Astrocyte of the hippocampus (primary cell): ENCODE data around the gene MTMR12.
A peak's percentile ranks its signal among the peaks of the same experiment; 100 is the strongest.
"Not testable (repeated sequence)": the region's sequence is repeated elsewhere in the genome, so short reads cannot be mapped to it uniquely, and the experiment has no call there.

Experiments used
- DNase-seq: peaks from one replicate; pipeline ENCODE4 v3.0.0; 2011; ENCODE audit warnings: low read depth, low spot score

The MTMR12 gene

DNA sequence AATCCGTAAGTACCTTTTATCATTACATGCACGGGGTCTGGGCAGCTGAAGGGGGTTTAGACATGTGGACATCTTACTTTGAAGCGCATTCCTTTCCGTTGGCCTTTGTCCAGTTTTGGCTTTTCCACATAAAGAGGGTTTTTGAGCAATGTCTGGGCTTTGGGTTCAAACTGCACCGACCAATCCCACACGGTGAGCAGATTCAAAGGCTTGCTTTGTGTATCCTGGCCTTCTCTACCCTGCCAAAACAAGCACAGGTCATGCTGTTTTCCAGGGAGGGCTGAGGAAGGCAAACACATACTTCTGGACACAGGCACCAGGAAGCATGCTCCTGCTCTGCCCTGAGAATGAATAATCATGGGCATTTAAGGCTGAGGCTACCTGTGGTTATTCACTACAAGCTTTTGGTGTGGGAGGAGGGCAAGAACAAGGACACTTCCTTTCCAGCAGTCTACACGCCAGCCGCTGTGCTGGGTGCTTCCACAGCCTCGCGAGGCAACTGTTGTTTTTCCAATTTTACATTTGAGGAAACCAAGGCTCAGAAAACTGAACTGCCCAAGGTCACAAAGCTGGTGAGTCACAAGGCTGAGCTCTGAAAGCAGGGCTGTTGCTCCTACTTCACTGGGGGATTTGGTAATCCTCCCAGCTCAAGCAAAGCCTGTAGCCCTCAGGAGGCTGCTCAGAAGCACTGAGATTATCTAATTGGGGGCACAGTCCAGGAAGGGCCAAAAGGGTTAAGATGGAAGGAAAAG, 78.9 kb downstream of the MTMR12 start:
- peak; percentile 96 for DNase-seq

DNA sequence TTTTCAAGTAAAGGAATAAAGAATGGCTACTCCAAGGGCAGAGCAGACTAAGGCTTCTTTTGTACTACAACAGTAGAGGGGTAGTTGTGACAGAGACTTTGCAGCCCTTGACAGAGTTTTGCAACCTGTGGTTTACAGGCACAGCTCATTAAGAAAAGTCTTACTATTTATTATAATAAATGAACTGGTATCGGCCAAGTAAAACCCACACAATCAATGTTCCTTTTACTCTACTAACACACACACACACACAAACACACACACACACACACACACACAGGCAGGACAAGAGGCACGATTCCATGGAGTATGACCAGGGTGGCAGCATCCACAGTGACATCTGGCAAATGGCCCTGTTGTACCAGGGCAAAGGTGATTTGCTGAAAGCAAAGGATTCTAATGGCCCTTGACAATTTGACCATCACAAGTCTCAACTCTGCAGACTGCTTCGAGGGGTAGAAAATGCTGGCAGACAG, 79.5 kb downstream of the MTMR12 start:
- no peak for DNase-seq

DNA sequence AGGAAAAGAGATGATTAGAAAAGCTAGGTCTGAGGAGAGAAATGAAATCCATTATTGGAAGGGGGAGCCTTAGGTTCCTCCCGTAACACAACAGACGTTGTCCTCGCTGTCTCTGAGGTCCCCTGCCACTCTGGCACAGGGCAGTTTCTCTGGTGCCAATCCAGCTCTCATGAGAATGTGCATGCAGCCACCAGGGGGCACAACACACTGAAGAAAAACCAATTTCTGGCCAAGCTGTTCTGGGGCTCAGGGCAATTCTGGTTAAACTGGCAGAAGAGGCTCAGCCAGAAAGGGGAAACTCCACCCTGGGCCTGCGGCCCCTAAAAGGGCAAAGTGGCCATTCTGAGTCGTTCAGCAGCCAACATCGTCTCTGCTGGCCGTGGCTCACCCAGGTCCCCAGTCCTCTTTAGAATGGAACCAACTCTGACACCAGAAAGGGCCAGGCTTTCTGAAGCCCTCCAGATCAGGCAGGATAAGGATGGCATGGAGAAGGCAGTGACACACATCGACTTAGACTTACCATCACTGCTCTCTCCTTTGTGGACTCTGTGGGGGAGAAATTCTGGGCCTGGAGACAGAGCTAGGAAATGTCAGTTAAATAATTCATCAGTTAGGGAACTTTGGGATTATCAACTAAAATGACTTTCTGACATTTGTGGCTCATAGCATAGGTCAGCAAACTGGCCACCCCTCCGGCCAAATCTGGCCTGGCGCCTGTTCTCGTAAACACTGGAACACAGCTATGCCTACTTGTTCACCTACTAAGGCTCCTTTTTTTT, 80.1 kb downstream of the MTMR12 start:
- DNase-seq, result peak; percentile 88

DNA sequence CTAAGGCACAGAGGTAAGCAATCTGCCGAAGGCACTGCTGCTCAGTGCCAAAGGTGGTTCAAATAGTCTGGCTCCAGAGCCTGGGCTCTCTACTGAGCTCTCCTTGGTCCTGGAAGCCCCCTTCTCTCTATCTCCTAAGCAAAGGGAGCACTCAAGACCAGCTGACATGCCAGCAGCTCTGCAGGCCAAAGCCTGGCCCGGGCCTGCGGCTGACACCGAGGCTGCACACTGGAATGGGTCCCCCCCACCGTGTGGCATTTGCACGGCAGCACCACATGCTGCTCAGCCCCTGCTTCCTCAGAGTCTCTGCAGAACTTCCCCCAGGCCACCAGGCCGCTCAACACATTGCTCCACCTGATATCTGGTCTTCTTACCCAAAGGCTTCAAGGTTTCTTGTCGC, 80.8 kb downstream of the MTMR12 start:
- DNase-seq, result no peak

DNA sequence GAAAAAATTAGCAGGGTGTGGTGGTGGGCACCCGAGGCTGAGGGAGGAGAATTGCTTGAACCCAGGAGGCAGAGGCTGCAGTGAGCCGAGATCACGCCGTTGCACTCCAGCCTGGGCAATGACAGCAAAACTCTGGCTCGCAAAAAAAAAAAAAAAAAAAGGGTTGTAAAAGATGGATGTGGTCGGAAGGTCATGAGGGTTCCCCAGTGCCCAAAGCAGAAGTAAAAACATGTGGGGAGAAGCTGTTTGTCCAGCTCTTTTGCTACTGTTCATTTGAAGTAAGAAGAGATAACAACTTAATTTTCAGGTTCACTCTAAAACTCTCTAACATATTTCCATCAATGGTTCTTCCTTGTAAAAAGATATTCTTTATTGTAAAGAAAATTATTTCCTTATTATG, 81.5 kb downstream of the MTMR12 start:
- DNase-seq, result no peak

DNA sequence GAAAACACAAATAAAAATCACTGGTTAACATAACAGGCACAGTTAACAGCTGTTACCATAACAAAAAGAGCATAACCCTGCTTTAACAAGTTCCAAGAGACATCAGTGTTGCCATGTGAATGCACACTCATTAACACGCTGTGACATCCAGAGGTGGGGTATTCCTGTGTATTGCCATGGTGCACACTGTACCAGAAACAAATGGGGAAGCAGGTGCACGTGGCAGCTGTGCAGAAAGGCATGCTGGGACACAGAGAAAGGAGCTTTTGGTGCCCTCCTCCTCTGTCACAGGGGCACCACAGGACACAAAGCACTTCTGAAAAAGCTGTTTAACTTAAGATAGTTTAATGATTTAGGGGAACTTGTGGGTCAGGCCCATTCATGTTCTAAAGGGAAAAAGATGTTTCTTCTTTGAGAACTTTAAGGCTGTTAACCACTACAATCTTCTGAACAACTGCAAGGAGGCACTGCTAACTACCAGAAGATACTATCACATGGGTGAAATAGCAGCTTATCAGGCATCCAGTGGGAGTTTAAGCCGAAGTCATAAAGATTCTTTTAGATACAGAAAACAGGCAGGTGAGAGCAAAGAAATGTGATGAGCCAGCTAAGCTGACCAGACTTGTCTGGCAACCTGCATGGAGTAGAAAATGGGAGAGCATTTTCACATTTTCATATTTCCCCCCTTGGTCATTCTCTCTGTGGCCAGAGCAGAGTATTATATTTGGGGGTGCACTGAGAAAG, 82.2 kb downstream of the MTMR12 start:
- no peak for DNase-seq

DNA sequence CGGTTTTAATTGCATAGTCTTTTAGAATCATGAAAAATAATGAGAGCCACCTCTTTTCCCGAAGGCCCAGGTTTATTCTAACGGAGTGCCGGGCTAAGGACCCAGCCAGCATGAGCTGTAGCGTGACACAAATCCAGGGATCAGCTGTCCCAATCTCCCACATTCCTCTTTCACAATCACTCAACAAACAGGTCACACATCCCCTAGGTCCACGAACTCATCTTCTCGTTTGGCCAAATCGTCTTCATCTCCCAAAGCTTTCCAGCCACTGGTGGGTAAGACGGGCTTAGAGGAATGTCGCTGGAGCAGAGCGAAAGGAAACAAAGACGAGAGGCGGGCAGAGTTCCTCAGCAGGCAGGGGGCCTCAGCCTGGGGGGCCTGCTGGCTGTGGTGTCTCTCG, 83.2 kb downstream of the MTMR12 start:
- no peak for DNase-seq

DNA sequence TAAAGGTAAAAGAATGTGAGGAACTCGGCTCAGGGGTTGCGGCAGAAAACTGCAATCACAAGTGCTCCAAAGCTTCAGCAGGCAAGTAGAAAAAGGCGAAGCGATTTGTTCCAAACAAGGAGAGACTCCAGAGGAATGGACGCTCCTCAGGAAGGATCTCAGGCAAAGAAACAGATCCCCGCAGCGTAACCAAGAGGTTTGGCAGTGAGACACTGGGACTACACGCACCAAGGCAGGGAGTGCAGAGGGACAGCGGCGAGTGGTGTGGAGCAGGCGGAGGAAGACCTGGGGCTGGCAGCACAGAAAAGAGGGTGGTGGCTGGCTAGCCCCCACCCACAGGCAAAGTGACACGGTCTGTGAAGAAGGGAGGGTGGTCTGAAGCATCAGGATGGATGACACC, 83.9 kb downstream of the MTMR12 start:
- DNase-seq, result no peak

DNA sequence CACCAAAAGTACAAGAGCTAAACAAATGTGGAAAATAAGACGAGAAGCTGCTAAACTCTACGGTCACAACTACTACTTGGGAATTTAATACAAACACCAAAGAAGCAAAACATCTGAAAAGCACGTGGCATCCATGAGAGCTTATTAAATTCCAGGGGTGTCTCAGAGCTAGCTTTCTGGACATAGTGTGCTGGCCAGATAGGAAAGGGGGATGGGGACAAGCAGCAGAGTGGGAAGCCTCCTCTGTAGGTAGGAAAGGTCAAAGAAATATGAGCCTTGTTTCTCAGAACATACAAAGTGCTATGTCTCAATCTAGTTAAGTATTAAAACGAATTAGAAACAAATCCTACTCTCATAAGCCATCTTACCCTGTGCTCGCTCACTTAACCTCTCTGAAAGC, 87.3 kb downstream of the MTMR12 start:
- DNase-seq, result peak; percentile 39

DNA sequence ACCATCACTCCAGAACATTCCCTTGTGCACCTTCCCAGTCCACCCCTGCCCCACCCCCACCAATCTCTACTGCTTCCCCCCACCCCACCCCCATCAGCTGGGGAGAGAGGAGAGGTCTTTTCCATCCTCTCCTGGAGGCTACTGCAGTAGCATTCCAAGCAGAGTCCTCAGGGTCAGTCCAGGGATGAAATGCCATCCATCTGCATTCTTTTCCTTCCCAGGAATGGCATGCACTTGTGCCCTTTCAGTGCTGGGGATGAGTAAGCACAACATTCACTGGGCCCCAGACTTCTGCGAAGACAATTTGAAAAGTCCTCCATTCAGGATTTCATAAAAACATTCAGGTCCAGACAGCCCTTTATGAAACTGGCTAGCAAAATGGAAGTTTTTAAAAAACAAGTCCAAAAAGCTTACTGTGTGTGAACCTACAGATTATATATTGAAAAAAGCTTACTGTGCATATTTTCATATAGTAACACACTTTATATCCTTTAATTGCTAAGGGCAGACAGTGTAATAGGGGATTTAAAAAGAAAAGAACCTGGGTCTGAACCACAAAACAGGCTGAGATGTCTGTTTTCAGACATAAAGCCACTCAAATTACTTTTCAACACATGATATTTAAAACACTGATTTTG, 88.6 kb downstream of the MTMR12 start:
- DNase-seq, result peak; percentile 83

DNA sequence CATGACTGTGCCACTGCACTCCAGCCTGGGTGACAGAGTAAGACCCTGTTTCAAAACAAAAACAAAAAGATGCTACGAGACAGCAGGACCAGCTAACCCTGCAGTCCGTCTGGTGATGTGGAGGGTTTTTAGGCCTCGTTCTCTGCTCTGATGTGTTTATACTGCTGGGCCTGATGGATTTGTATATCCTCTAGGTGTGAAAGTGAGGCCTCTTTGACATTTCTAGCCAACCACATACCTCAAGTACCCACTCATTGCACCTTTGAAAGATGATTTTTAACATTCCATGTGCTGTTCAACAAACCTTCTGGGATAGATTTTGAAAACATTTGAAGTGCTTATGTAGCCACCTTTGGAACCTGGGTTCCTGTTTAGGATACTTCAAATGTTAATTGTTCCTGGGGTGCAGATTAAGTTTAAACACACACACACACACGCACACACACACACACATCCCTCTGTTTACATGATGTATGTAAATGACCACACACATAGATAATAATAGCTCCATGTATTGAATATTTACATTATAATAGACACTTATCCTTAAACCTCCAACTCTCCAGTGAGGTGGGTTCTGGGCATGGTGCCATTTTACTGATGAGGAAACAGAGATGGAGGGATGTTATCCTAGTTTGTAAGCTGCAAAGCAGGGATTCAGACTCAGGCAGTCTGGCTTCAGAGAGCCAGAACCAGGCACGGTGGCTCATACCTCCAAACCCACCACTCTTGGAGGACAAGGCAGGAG, 89.8 kb downstream of the MTMR12 start:
- DNase-seq, result no peak

DNA sequence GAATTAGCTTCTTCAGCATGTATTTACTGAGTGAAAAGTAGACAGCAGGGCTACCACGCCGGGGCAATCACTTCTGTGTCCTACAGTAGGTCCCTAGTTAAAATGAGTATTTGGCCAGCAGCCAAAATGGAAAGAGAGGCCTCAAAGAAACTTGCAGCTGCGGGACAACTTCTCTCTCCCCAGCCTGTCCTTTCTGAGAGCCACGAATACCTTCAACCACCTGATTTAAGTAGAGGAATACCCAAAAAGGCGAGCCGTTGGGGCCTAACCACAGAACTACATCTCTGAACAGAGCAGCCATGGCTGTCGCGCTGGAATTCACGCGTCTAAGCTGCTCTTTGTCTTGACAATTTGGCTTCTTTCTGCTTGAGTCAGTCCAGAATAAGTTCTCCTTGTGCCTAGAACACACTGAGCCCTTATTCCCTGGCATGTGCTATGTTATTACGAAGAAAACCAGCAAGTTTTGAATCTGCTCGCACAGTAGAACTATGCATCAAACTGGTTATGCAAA, 94.8 kb downstream of the MTMR12 start:
- peak; percentile 58 for DNase-seq

DNA sequence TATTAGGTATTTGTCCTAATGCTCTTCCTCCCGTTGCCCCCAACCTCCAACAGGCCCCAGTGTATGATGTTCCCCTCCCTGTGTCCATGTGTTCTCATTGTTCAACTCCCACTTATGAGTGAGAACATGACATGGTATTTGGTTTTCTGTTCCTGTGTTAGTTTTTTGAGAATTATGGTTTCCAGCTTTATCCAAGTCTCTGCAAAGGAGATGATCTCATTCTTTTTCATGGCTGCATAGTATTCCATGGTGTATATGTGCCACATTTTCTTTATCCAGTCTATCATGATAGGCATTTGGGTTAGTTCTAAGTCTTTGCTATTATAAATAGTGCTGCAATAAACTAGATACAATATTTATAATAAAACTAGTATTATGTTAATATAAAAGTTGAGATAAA, 98.4 kb downstream of the MTMR12 start:
- DNase-seq, result not testable (repeated sequence)

DNA sequence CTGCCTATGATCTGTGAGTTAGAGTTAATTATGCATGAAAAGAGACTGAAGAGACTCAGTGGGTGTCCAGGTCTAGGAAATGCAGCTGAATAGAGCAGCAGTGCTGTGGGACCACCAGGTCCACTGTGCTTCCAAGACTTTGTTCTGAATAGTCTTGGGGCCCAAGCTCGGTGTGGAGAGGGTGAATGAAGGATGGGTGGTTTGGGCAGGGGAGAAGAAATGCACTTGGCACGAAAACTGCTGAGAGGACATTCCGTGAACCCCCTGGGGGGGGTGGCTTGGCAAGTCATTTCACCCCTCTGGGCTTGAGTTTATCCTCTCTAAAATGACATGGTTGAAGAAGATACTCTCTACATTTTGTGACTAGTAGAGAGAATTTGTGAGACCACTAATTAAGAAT, 102.6 kb downstream of the MTMR12 start:
- no peak for DNase-seq

DNA sequence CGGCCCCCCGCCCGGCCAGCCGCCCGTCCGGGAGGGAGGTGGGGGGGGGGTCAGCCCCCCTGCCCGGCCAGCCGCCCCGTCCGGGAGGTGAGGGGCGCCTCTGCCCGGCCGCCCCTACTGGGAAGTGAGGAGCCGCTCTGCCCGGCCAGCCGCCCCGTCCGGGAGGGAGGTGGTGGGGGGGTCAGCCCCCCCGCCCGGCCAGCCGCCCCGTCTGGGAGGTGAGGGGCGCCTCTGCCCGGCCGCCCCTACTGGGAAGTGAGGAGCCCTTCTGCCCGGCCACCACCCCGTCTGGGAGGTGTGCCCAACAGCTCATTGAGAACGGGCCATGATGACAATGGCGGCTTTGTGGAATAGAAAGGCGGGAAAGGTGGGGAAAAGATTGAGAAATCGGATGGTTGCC, 103.9 kb downstream of the MTMR12 start:
- not testable (repeated sequence) for DNase-seq

DNA sequence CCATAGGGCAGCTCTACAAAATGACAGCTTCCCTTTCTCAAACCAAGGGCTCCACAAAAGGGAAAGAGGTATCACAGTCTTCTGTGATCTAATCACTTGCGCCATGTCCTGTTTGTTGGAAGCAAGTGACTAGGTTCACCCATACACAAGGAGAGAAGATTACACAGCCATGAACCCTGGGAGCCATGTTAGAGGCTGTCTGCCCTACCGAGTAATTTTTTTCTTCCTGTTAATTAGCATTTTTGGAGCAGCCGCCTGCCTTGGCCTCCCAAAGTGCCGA, 105.4 kb downstream of the MTMR12 start:
- no peak for DNase-seq

DNA sequence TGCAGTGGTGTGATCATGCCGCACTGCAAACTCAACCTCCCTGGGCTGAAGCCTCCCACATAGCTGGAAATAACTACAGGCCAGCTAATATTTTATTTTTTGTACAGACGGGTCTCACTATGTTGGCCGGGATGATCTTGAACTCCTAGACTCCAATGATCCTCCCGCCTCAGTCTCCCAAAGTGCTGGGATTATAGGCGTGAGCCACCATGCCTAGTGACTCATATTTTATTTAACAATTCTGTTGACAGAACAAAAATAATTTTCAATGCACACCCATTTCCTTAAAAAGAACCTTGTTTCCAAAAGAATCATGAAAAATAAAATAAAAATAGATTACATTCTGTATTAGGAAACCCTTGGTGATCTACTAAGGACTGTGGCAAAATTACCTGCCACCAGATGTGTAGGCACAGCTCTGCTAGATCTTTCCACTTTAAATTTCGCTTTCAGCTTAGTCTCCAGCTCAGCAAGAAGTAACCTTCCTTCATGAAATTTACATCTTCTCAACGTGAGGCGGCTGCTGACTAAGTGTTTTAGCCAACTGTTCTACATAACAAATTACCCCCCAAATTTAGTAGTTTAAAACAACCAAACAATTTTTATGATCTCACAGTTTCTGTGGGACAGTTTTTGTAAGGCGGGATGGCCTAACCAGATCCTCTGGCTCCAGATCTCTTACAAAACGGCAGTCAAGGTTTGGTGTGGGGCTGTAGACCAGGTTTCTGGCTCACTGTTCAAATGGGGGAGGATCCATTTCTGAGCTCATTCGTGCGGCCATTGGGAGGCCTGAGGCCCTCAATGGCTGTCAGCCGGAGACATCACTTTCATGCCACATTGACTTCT, 106.0 kb downstream of the MTMR12 start:
- no peak for DNase-seq

DNA sequence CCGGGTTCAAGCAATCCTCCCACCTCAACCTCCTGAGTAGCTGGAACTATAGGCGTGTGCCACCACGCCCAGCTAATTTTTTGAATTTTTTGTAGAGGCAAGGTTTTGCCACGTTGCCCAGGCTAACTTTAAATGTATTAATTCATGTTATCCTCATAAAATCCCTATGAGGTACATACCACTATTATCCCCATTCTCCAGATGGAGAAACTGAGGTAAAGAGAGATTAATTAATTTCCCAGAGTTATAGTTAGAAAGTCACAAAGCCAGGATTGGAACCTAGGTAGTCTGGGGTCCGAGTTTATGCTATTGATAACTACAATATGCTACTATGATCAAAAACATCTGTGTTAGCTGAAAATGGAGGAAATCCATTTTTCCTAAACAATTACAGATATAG, 106.7 kb downstream of the MTMR12 start:
- no peak for DNase-seq

DNA sequence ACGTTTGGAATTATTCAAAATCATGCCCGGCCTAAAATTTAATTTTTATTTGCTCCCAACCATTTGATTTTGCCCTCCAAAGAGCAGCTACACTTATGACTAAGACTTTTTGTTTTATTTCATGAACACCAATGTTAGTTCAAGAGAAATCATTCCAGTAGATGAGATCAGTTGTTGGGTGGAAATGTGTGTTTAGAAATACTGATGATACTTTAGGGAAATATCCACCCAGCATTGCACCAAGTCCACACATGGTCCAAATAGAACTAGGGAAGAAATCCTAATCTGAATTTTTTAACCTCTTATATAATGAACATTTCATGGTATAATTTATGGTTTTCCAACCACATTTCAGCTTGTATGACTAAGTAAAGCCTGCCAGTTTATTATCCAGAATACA, 110.3 kb downstream of the MTMR12 start:
- no peak for DNase-seq

DNA sequence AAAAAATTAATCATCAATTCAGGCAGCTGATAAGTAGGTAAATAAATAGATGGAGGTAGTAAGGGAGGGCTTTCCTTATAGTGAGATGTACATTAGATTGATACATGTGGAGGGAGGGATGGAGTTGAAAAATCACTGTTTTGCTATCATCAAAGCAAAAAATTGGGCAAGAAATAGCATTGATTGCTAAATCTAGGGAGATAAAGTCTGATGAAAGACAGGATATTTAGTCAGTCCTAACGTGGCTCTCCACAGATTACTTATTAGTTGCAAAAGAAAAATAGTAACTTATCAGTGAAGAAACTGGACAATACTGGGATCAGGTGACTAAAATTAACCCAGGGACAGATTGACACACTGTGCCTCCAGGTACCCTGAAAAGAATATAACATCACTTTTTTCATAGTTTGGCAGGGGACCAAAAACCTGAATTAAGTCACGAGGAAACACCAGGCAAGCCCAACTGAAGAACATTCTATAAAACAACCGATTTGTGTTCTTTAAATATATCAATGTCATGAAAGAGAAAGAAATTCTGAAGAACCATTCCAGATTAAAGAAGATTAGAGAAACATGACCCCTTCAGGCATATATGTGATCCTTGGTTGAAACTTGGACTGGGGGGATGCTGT, 111.5 kb downstream of the MTMR12 start:
- DNase-seq, result no peak
